Keratinocyte (primary cell): ENCODE measurements around the gene COX6B1. TPM values are rescaled to one million over a fixed set of nuclear protein-coding genes. Genes with fewer than 3 reads are reported as not detected.

Experiments used
- DNase-seq: peaks from one replicate; pipeline ENCODE4 v3.0.0-alpha.2; 2011; ENCODE audit warnings: low read depth, missing footprints, low spot score
- FAIRE-seq: peaks from 2 replicates; lab custom pipeline; 2011; peaks lifted over from hg19 to GRCh38; lab: Jason Lieb, UNC
- H2AFZ ChIP-seq: 2 replicates; pipeline ENCODE4 v1.6.0; 2012; ENCODE audit warnings: low read length, control low read depth, inconsistent platforms; ENCODE audit not compliant: control insufficient read depth
- H3K27ac ChIP-seq: 2 replicates; pipeline ENCODE4 v1.5.1; 2011; ENCODE audit warnings: low read length; ENCODE audit not compliant: control insufficient read depth, insufficient read depth
- H3K27me3 ChIP-seq: 3 replicates; pipeline ENCODE4 v1.6.0; 2011; ENCODE audit warnings: low read length; ENCODE audit not compliant: control insufficient read depth, insufficient read depth; ENCODE audit errors: extremely low read depth
- H3K36me3 ChIP-seq, 2 experiments: 2 replicates in 1 of 2; 3 replicates in 1 of 2; pipeline ENCODE4 v1.5.1; 2011; ENCODE audit warnings: low read length in 2 of 2, mild to moderate bottlenecking in 1 of 2; ENCODE audit not compliant: control insufficient read depth in 2 of 2, insufficient read depth in 2 of 2; ENCODE audit errors: extremely low read depth in 1 of 2
- H3K4me1 ChIP-seq: 3 replicates; pipeline ENCODE4 v1.5.1; 2011; ENCODE audit warnings: low read length; ENCODE audit not compliant: control insufficient read depth, insufficient read depth; ENCODE audit errors: extremely low read depth
- H3K4me2 ChIP-seq: 3 replicates; pipeline ENCODE4 v1.6.0; 2011; ENCODE audit warnings: low read depth, low read length; ENCODE audit not compliant: control insufficient read depth, insufficient read depth; ENCODE audit errors: extremely low read depth
- H3K4me3 ChIP-seq, 3 experiments: fragments of 200-600 bp in 1 of 3; sonication (generic) in 1 of 3; 2 replicates in 2 of 3; 3 replicates in 1 of 3; pipeline ENCODE4 v1.5.1; 2011 to 2016; ENCODE audit warnings: low read length in 3 of 3, mild to moderate bottlenecking in 3 of 3, control low read depth in 2 of 3, inconsistent platforms in 1 of 3, low read depth in 1 of 3, mixed read lengths in 1 of 3, mixed run types in 1 of 3, moderate library complexity in 1 of 3; ENCODE audit not compliant: control insufficient read depth in 2 of 3, insufficient read depth in 2 of 3; ENCODE audit errors: extremely low read depth in 1 of 3
- H3K79me2 ChIP-seq: 2 replicates; pipeline ENCODE4 v1.6.0; 2012; ENCODE audit warnings: low read length; ENCODE audit not compliant: control insufficient read depth, insufficient read depth
- H3K9ac ChIP-seq: 3 replicates; pipeline ENCODE4 v1.6.0; 2011; ENCODE audit warnings: low read length; ENCODE audit not compliant: control insufficient read depth, insufficient read depth; ENCODE audit errors: extremely low read depth
- H3K9me1 ChIP-seq: 3 replicates; pipeline ENCODE4 v1.6.0; 2011; ENCODE audit warnings: low read length; ENCODE audit not compliant: control insufficient read depth, insufficient read depth; ENCODE audit errors: extremely low read depth
- H3K9me3 ChIP-seq: 2 replicates; pipeline ENCODE4 v1.5.1; 2012; ENCODE audit warnings: low read depth, low read length; ENCODE audit not compliant: control insufficient read depth
- H4K20me1 ChIP-seq: 3 replicates; pipeline ENCODE4 v1.6.0; 2011; ENCODE audit warnings: low read length; ENCODE audit not compliant: control insufficient read depth, insufficient read depth; ENCODE audit errors: extremely low read depth
- EZH2 ChIP-seq: IDR thresholded peaks from one replicate; pipeline ENCODE4 v1.6.1; 2012; ENCODE audit warnings: inconsistent platforms, mild to moderate bottlenecking, low read length, moderate library complexity
- dilution Hi-C: fragments of 300-500 bp; cut with MboI; formaldehyde crosslinking; loops from one replicate; pipeline ENCODE4 v1.7.0; 2020; ENCODE audit warnings: low sequenced_read_pairs; ENCODE audit not compliant: extremely low pct_ligation_motif_present
- polyA plus RNA-seq, 5 experiments: library from polyadenylated mRNA; depleted of rRNA in 3 of 5; stranded (reverse) in 3 of 5; stranded (forward) in 1 of 5; unstranded in 1 of 5; fragments of >200 nt; gene quantifications; 1 replicate in 1 of 5; 2 replicates in 3 of 5; 3 replicates in 1 of 5; pipeline versions ENCODE4 v1.2.1 to v1.2.3, GENCODE V29; 2011 to 2012; ENCODE audit warnings: missing spikeins in 2 of 5, low read depth in 1 of 5, low replicate concordance in 1 of 5
- TF ChIP-seq, protein P1 (sequence below), 3 experiments: IDR thresholded peaks in 1 of 3; conservative IDR thresholded peaks in 1 of 3; optimal IDR thresholded peaks in 1 of 3; 2 replicates in 2 of 3; 3 replicates in 1 of 3; pipeline versions ENCODE3 to v1.5.1; 2011; ENCODE audit warnings: low read length in 3 of 3, mild to moderate bottlenecking in 3 of 3, moderate library complexity in 2 of 3, control low read depth in 1 of 3, inconsistent platforms in 1 of 3; ENCODE audit not compliant: insufficient read depth in 2 of 3; ENCODE audit errors: extremely low read depth in 1 of 3

Gene COX6B1
- polyA plus RNA-seq, 1 donor (not counting 4 experiments of a cell fraction or from before 2014, with no cell fraction given) = 509 TPM

DNA sequence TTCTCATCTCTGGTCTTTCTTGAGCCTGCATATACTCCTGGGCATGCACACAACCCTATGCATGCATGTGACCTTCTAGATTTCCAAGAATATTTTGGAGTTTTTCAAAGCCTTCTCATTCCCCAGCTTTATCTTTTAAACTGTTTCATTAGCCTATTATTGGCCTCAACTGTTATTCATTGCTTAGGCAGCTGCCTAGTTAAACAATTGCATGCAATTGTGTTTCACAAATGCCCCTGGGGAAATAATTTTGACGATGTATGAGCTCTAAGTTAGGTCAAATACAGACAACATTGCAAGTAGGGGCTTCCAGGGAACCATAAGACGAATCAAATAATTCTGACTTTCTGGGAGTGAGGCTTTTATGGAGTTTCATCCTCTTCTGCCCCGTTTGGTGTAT is 15.9 kb downstream of the COX6B1 start:
- no peak overlapping the region for H3K9ac ChIP-seq
- no peak overlapping the region for H3K4me2 ChIP-seq
- no peaks in the 10 kb centered on the region for H3K9me3 ChIP-seq
- H2AFZ ChIP-seq = no peak overlapping the region
- H3K9me1 ChIP-seq = no peaks in the 10 kb centered on the region
- H3K27me3 ChIP-seq = no peaks in the 10 kb centered on the region
- dilution Hi-C loops = no loop called here
- H4K20me1 ChIP-seq = no peaks in the 10 kb centered on the region
- H3K79me2 ChIP-seq = no peaks in the 10 kb centered on the region
- DNase-seq = no peak
- no peaks in the 10 kb centered on the region for H3K4me1 ChIP-seq
- H3K27ac ChIP-seq = no peak overlapping the region
- no peak for TF ChIP-seq EZH2
- TF ChIP-seq, protein P1, sequence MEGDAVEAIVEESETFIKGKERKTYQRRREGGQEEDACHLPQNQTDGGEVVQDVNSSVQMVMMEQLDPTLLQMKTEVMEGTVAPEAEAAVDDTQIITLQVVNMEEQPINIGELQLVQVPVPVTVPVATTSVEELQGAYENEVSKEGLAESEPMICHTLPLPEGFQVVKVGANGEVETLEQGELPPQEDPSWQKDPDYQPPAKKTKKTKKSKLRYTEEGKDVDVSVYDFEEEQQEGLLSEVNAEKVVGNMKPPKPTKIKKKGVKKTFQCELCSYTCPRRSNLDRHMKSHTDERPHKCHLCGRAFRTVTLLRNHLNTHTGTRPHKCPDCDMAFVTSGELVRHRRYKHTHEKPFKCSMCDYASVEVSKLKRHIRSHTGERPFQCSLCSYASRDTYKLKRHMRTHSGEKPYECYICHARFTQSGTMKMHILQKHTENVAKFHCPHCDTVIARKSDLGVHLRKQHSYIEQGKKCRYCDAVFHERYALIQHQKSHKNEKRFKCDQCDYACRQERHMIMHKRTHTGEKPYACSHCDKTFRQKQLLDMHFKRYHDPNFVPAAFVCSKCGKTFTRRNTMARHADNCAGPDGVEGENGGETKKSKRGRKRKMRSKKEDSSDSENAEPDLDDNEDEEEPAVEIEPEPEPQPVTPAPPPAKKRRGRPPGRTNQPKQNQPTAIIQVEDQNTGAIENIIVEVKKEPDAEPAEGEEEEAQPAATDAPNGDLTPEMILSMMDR (optimal IDR thresholded peaks at IDR 0.05 in 1 of 3, IDR thresholded peaks at IDR 0.05 in 1 of 3, conservative IDR thresholded peaks at IDR 0.05 in 1 of 3; ENCODE audit: extremely low read depth in 1 of 3, insufficient read depth in 2 of 3, low read length in 3 of 3) = no peak
- FAIRE-seq = no peak
- peaks cover 1 to 11% of the 10 kb centered on the region in 2 experiments for H3K36me3 ChIP-seq
- no peak overlapping the region for H3K4me3 ChIP-seq

DNA sequence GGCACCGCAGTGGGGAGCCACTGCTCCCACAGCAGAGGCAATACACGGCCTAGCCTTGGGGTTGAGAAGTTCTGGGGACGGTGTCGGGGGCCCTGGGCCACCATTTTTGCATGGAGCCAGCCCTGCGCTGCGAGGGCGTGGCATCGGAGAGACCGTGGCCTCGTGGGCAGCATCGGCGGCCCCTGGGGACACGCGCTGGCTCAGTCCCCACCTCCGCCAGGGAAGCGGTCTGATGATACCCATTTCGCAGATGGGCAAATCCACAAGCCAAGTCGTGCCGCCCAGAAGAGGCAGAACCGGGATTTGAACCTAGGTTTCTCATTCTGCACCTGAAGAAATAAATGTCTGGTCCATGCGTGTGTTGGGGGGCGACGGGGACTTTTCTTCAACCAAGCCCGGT is 17.0 kb downstream of the COX6B1 start:
- H3K9ac ChIP-seq = no peak overlapping the region
- peaks cover 1 to 5% of the 10 kb centered on the region in 2 experiments for H3K36me3 ChIP-seq
- H3K4me3 ChIP-seq = no peak overlapping the region
- DNase-seq (no peak), FAIRE-seq (no peak)
- no peaks in the 10 kb centered on the region for H3K79me2 ChIP-seq
- no peaks in the 10 kb centered on the region for H3K4me1 ChIP-seq
- no peaks in the 10 kb centered on the region for H3K9me1 ChIP-seq
- peaks cover 6% of the 10 kb centered on the region for H3K27me3 ChIP-seq
- H4K20me1 ChIP-seq = no peaks in the 10 kb centered on the region
- no peaks in the 10 kb centered on the region for H3K9me3 ChIP-seq
- TF ChIP-seq EZH2 = no peak
- TF ChIP-seq, protein P1 (optimal IDR thresholded peaks at IDR 0.05 in 1 of 3, IDR thresholded peaks at IDR 0.05 in 1 of 3, conservative IDR thresholded peaks at IDR 0.05 in 1 of 3; ENCODE audit: extremely low read depth in 1 of 3, insufficient read depth in 2 of 3, low read length in 3 of 3) = no peak
- H3K27ac ChIP-seq = no peak overlapping the region
- dilution Hi-C loops = no loop called here
- no peak overlapping the region for H3K4me2 ChIP-seq
- no peak overlapping the region for H2AFZ ChIP-seq
